ENCODE data around the gene IFNAR1. TPM values are rescaled to one million over a fixed set of nuclear protein-coding genes. Genes with fewer than 3 reads are reported as not detected.
A peak's percentile ranks its signal among the peaks of the same experiment; 100 is the strongest.
"Not testable (repeated sequence)": the region's sequence is repeated elsewhere in the genome, so short reads cannot be mapped to it uniquely, and the experiment has no call there.

The IFNAR1 gene
- total RNA-seq, 1 donor from 2014 or later = 47.6 TPM

GRCh38 chr21:33374450-33375096 lies 49.8 kb downstream of the IFNAR1 start:
- DNase-seq (ENCODE audit: low spot score) (no peak), ATAC-seq (peak; percentile 93)

GRCh38 chr21:33375101-33375644 lies 50.4 kb downstream of the IFNAR1 start:
- DNase-seq (ENCODE audit: low spot score) = no peak

GRCh38 chr21:33377221-33377920 lies 52.6 kb downstream of the IFNAR1 start:
- ATAC-seq (no peak), DNase-seq (ENCODE audit: low spot score) (no peak)

More at GRCh38 chr21:33375101-33375644, 50.4 kb downstream of the IFNAR1 start:
- ATAC-seq = no peak

GRCh38 chr21:33378081-33378480 lies 53.3 kb downstream of the IFNAR1 start:
- DNase-seq (ENCODE audit: low spot score) = no peak
- ATAC-seq = no peak

- not testable (repeated sequence) for DNase-seq (ENCODE audit: low spot score)
- ATAC-seq = peak; percentile 32
These were observed 55.2 kb downstream of the IFNAR1 start for GRCh38 chr21:33379934-33380333.

- ATAC-seq (peak; percentile 74), DNase-seq (ENCODE audit: low spot score) (peak; percentile 71)
These were observed 55.8 kb downstream of the IFNAR1 start for GRCh38 chr21:33380483-33380998.

- ATAC-seq; DNase-seq (ENCODE audit: low spot score): not testable (repeated sequence)
These were observed 56.6 kb downstream of the IFNAR1 start for GRCh38 chr21:33381381-33381780.

- DNase-seq (ENCODE audit: low spot score) = no peak
- peak; percentile 77 for ATAC-seq
These were observed 58.5 kb downstream of the IFNAR1 start for GRCh38 chr21:33383056-33383888.

GRCh38 chr21:33384841-33385331 lies 60.1 kb downstream of the IFNAR1 start:
- no peak for ATAC-seq
- no peak for DNase-seq (ENCODE audit: low spot score)

- DNase-seq (ENCODE audit: low spot score) = no peak
These were observed 61.5 kb downstream of the IFNAR1 start for GRCh38 chr21:33386222-33386784.

GRCh38 chr21:33387294-33387693 lies 62.5 kb downstream of the IFNAR1 start:
- ATAC-seq = no peak
- DNase-seq (ENCODE audit: low spot score) = no peak

More at GRCh38 chr21:33386222-33386784, 61.5 kb downstream of the IFNAR1 start:
- ATAC-seq = no peak

- ATAC-seq (no peak), DNase-seq (ENCODE audit: low spot score) (no peak)
These were observed 63.4 kb downstream of the IFNAR1 start for GRCh38 chr21:33388188-33388587.

GRCh38 chr21:33390479-33390878 lies 65.7 kb downstream of the IFNAR1 start:
- ATAC-seq = no peak

GRCh38 chr21:33391656-33392055 lies 66.9 kb downstream of the IFNAR1 start:
- DNase-seq (ENCODE audit: low spot score) (no peak), ATAC-seq (no peak)

More at GRCh38 chr21:33390479-33390878, 65.7 kb downstream of the IFNAR1 start:
- DNase-seq (ENCODE audit: low spot score) = no peak

- peak; percentile 19 for ATAC-seq
These were observed 67.7 kb downstream of the IFNAR1 start for GRCh38 chr21:33392284-33392985.

GRCh38 chr21:33393348-33393747 lies 68.6 kb downstream of the IFNAR1 start:
- no peak for ATAC-seq

More at GRCh38 chr21:33392284-33392985, 67.7 kb downstream of the IFNAR1 start:
- DNase-seq (ENCODE audit: low spot score) = no peak

GRCh38 chr21:33394260-33394659 lies 69.5 kb downstream of the IFNAR1 start:
- DNase-seq (ENCODE audit: low spot score) (peak; percentile 79), ATAC-seq (peak; percentile 89)

More at GRCh38 chr21:33393348-33393747, 68.6 kb downstream of the IFNAR1 start:
- no peak for DNase-seq (ENCODE audit: low spot score)

GRCh38 chr21:33395891-33396331 lies 71.1 kb downstream of the IFNAR1 start:
- DNase-seq (ENCODE audit: low spot score) (no peak), ATAC-seq (no peak)

- no peak for ATAC-seq
- DNase-seq (ENCODE audit: low spot score) = no peak
These were observed 71.7 kb downstream of the IFNAR1 start for GRCh38 chr21:33396436-33396835.

All from left lobe of liver (tissue), 2 donors.